ENCODE measurements around the gene FFAR3.
A peak's percentile ranks its signal among the peaks of the same experiment; 100 is the strongest.

Gene FFAR3

GRCh38 chr19:35346193-35347052 lies 11.8 kb upstream of the FFAR3 start:
- H3K4me2 ChIP-seq (ENCODE audit: low read length, poor library complexity, severe bottlenecking), result no peak overlapping the region
- no peak overlapping the region for H2BK5ac ChIP-seq (ENCODE audit: low read depth, low read length, poor library complexity, severe bottlenecking)
- no peak overlapping the region for H2AK5ac ChIP-seq (ENCODE audit: low read length, severe bottlenecking)
- no peak overlapping the region for H2BK15ac ChIP-seq (ENCODE audit: low read depth, poor library complexity, severe bottlenecking)
- no peak overlapping the region for H3K27ac ChIP-seq (ENCODE audit: low read length, poor library complexity, severe bottlenecking)
- no peak overlapping the region for H3K4me3 ChIP-seq (ENCODE audit: insufficient read depth in 1 of 2, low read depth in 1 of 2, low read length in 2 of 2)
- no peaks in the 10 kb centered on the region for H3K79me1 ChIP-seq (replicated peaks; ENCODE audit: low read length, poor library complexity, severe bottlenecking)
- no peak overlapping the region for H3K14ac ChIP-seq (ENCODE audit: low read length in 2 of 2)
- no peaks in the 10 kb centered on the region for H3K4me1 ChIP-seq (ENCODE audit: control insufficient read depth, insufficient read depth, low read depth, low read length)
- no peak overlapping the region for H4K91ac ChIP-seq (ENCODE audit: low read length)
- no peak overlapping the region for H3K9ac ChIP-seq (ENCODE audit: low read length)
- H4K8ac ChIP-seq (ENCODE audit: low read length), result no peak overlapping the region
- H2AFZ ChIP-seq (ENCODE audit: low read depth, low read length), result no peak overlapping the region
- no peak overlapping the region for H2BK12ac ChIP-seq (ENCODE audit: low read length in 2 of 2)
- H3K4ac ChIP-seq (ENCODE audit: low read depth in 1 of 2, low read length in 2 of 2), result no peak overlapping the region
- H3K18ac ChIP-seq (ENCODE audit: low read depth in 1 of 2, low read length in 2 of 2), result no peak overlapping the region
- no peak overlapping the region for H2BK120ac ChIP-seq (ENCODE audit: low read depth, low read length)
- H3K36me3 ChIP-seq (ENCODE audit: control insufficient read depth in 1 of 2, insufficient read depth in 2 of 2, low read depth in 1 of 2, low read length in 2 of 2), result no peaks in the 10 kb centered on the region
- no peak overlapping the region for H3K23ac ChIP-seq (ENCODE audit: low read length in 2 of 2)
- no peak for DNase-seq
- H3K27me3 ChIP-seq (ENCODE audit: control insufficient read depth in 1 of 2, insufficient read depth in 1 of 2, low read length in 2 of 2), result peaks cover 6 to 75% of the 10 kb centered on the region in 2 experiments
- H3K9me3 ChIP-seq (ENCODE audit: control insufficient read depth, low read length), result no peaks in the 10 kb centered on the region
- WGBS, result 89% methylated on average over 28 of the region's 28 CpGs

- H3K18ac ChIP-seq (ENCODE audit: low read depth in 1 of 2, low read length in 2 of 2), result no peak within 1 kb of the TSS
- no peak within 1 kb of the TSS for H2AFZ ChIP-seq (ENCODE audit: low read depth, low read length)
- no peak within 1 kb of the TSS for H3K14ac ChIP-seq (ENCODE audit: low read length in 2 of 2)
- no peaks in the 10 kb centered on the region for H3K36me3 ChIP-seq (ENCODE audit: control insufficient read depth in 1 of 2, insufficient read depth in 2 of 2, low read depth in 1 of 2, low read length in 2 of 2)
- no peak within 1 kb of the TSS for H3K4me2 ChIP-seq (ENCODE audit: low read length, poor library complexity, severe bottlenecking)
- H2BK15ac ChIP-seq (ENCODE audit: low read depth, poor library complexity, severe bottlenecking), result no peak within 1 kb of the TSS
- no peaks in the 10 kb centered on the region for H3K9me3 ChIP-seq (ENCODE audit: control insufficient read depth, low read length)
- no peak within 1 kb of the TSS for H3K23ac ChIP-seq (ENCODE audit: low read length in 2 of 2)
- no peaks in the 10 kb centered on the region for H3K79me1 ChIP-seq (replicated peaks; ENCODE audit: low read length, poor library complexity, severe bottlenecking)
- H2AK5ac ChIP-seq (ENCODE audit: low read length, severe bottlenecking), result no peak within 1 kb of the TSS
- peaks cover 6 to 65% of the 10 kb centered on the region in 2 experiments for H3K27me3 ChIP-seq (ENCODE audit: control insufficient read depth in 1 of 2, insufficient read depth in 1 of 2, low read length in 2 of 2)
- H3K4me3 ChIP-seq (ENCODE audit: insufficient read depth in 1 of 2, low read depth in 1 of 2, low read length in 2 of 2), result no peak within 1 kb of the TSS
- H2BK12ac ChIP-seq (ENCODE audit: low read length in 2 of 2), result no peak within 1 kb of the TSS
- no peak within 1 kb of the TSS for H3K9ac ChIP-seq (ENCODE audit: low read length)
- H2BK5ac ChIP-seq (ENCODE audit: low read depth, low read length, poor library complexity, severe bottlenecking), result no peak within 1 kb of the TSS
- 82% methylated on average over 18 of the region's 18 CpGs for WGBS
- H3K4me1 ChIP-seq (ENCODE audit: control insufficient read depth, insufficient read depth, low read depth, low read length), result no peaks in the 10 kb centered on the region
- peak within 1 kb of the TSS; percentile 71 for H4K91ac ChIP-seq (ENCODE audit: low read length)
- H3K27ac ChIP-seq (ENCODE audit: low read length, poor library complexity, severe bottlenecking), result no peak within 1 kb of the TSS
- no peak within 1 kb of the TSS for H3K4ac ChIP-seq (ENCODE audit: low read depth in 1 of 2, low read length in 2 of 2)
- no peak within 1 kb of the TSS for H4K8ac ChIP-seq (ENCODE audit: low read length)
- no peak for DNase-seq
- H2BK120ac ChIP-seq (ENCODE audit: low read depth, low read length), result no peak within 1 kb of the TSS
These were observed 10.9 kb upstream of the FFAR3 start, which contains the start of gene FFAR1 for GRCh38 chr19:35347171-35347929. TSS of gene FFAR1 (plus strand) at chr19:35347902. CDS start at chr19:35351552, 3,650 bp downstream.

- Histone ChIP-seq H4K91ac (ENCODE audit: low read length) (no peak overlapping the region), H3K4ac (ENCODE audit: low read depth in 1 of 2, low read length in 2 of 2) (no peak overlapping the region), H2BK12ac (ENCODE audit: low read length in 2 of 2) (no peak overlapping the region), H2BK5ac (ENCODE audit: low read depth, low read length, poor library complexity, severe bottlenecking) (no peak overlapping the region), H3K4me2 (ENCODE audit: low read length, poor library complexity, severe bottlenecking) (no peak overlapping the region), H3K14ac (ENCODE audit: low read length in 2 of 2) (no peak overlapping the region), H2BK15ac (ENCODE audit: low read depth, poor library complexity, severe bottlenecking) (no peak overlapping the region), H3K27ac (ENCODE audit: low read length, poor library complexity, severe bottlenecking) (no peak overlapping the region), H3K23ac (ENCODE audit: low read length in 2 of 2) (no peak overlapping the region), H4K8ac (ENCODE audit: low read length) (no peak overlapping the region), H3K27me3 (ENCODE audit: control insufficient read depth in 1 of 2, insufficient read depth in 1 of 2, low read length in 2 of 2) (peaks cover 6 to 63% of the 10 kb centered on the region in 2 experiments), H3K36me3 (ENCODE audit: control insufficient read depth in 1 of 2, insufficient read depth in 2 of 2, low read depth in 1 of 2, low read length in 2 of 2) (no peaks in the 10 kb centered on the region), H3K9ac (ENCODE audit: low read length) (no peak overlapping the region), H3K79me1 (replicated peaks; ENCODE audit: low read length, poor library complexity, severe bottlenecking) (no peaks in the 10 kb centered on the region), H3K4me3 (ENCODE audit: insufficient read depth in 1 of 2, low read depth in 1 of 2, low read length in 2 of 2) (no peak overlapping the region), H2AK5ac (ENCODE audit: low read length, severe bottlenecking) (no peak overlapping the region), H2BK120ac (ENCODE audit: low read depth, low read length) (no peak overlapping the region), H2AFZ (ENCODE audit: low read depth, low read length) (no peak overlapping the region), H3K9me3 (ENCODE audit: control insufficient read depth, low read length) (no peaks in the 10 kb centered on the region), H3K4me1 (ENCODE audit: control insufficient read depth, insufficient read depth, low read depth, low read length) (no peaks in the 10 kb centered on the region), H3K18ac (ENCODE audit: low read depth in 1 of 2, low read length in 2 of 2) (no peak overlapping the region)
- DNase-seq, result no peak
- 82% methylated on average over 7 of the region's 7 CpGs for WGBS
These were observed 10.3 kb upstream of the FFAR3 start for GRCh38 chr19:35347930-35348298.

- no peak overlapping the region for H3K9ac ChIP-seq (ENCODE audit: low read length)
- H2BK15ac ChIP-seq (ENCODE audit: low read depth, poor library complexity, severe bottlenecking), result no peak overlapping the region
- no peak overlapping the region for H4K8ac ChIP-seq (ENCODE audit: low read length)
- no peak overlapping the region for H3K4me2 ChIP-seq (ENCODE audit: low read length, poor library complexity, severe bottlenecking)
- H4K91ac ChIP-seq (ENCODE audit: low read length), result peak overlapping the region; percentile 71
- H3K4me3 ChIP-seq (ENCODE audit: insufficient read depth in 1 of 2, low read depth in 1 of 2, low read length in 2 of 2), result no peak overlapping the region
- H3K36me3 ChIP-seq (ENCODE audit: control insufficient read depth in 1 of 2, insufficient read depth in 2 of 2, low read depth in 1 of 2, low read length in 2 of 2), result no peaks in the 10 kb centered on the region
- 78% methylated on average over 17 of the region's 18 CpGs for WGBS
- peaks cover 6 to 64% of the 10 kb centered on the region in 2 experiments for H3K27me3 ChIP-seq (ENCODE audit: control insufficient read depth in 1 of 2, insufficient read depth in 1 of 2, low read length in 2 of 2)
- H2AFZ ChIP-seq (ENCODE audit: low read depth, low read length), result no peak overlapping the region
- no peak overlapping the region for H2BK120ac ChIP-seq (ENCODE audit: low read depth, low read length)
- no peak overlapping the region for H2AK5ac ChIP-seq (ENCODE audit: low read length, severe bottlenecking)
- no peaks in the 10 kb centered on the region for H3K79me1 ChIP-seq (replicated peaks; ENCODE audit: low read length, poor library complexity, severe bottlenecking)
- H2BK5ac ChIP-seq (ENCODE audit: low read depth, low read length, poor library complexity, severe bottlenecking), result no peak overlapping the region
- no peaks in the 10 kb centered on the region for H3K9me3 ChIP-seq (ENCODE audit: control insufficient read depth, low read length)
- no peak overlapping the region for H2BK12ac ChIP-seq (ENCODE audit: low read length in 2 of 2)
- H3K4me1 ChIP-seq (ENCODE audit: control insufficient read depth, insufficient read depth, low read depth, low read length), result no peaks in the 10 kb centered on the region
- no peak overlapping the region for H3K27ac ChIP-seq (ENCODE audit: low read length, poor library complexity, severe bottlenecking)
- no peak for DNase-seq
- no peak overlapping the region for H3K14ac ChIP-seq (ENCODE audit: low read length in 2 of 2)
- H3K18ac ChIP-seq (ENCODE audit: low read depth in 1 of 2, low read length in 2 of 2), result no peak overlapping the region
- H3K4ac ChIP-seq (ENCODE audit: low read depth in 1 of 2, low read length in 2 of 2), result no peak overlapping the region
- no peak overlapping the region for H3K23ac ChIP-seq (ENCODE audit: low read length in 2 of 2)
These were observed 9.2 kb upstream of the FFAR3 start for GRCh38 chr19:35348911-35349611.

All from mesenchymal stem cell (in vitro differentiated cells and primary cell).